Keratinocyte (primary cell): ENCODE data around the gene FBXO41. TPM values are rescaled to one million over a fixed set of nuclear protein-coding genes. Genes with fewer than 3 reads are reported as not detected.

Source experiments
- DNase-seq: peaks from one replicate; pipeline ENCODE4 v3.0.0-alpha.2; 2011; ENCODE audit warnings: low read depth, missing footprints, low spot score
- FAIRE-seq: peaks from 2 replicates; lab custom pipeline; 2011; peaks lifted over from hg19 to GRCh38; lab: Jason Lieb, UNC
- H2AFZ ChIP-seq: 2 replicates; pipeline ENCODE4 v1.6.0; 2012; ENCODE audit warnings: low read length, control low read depth, inconsistent platforms; ENCODE audit not compliant: control insufficient read depth
- H3K27ac ChIP-seq: 2 replicates; pipeline ENCODE4 v1.5.1; 2011; ENCODE audit warnings: low read length; ENCODE audit not compliant: control insufficient read depth, insufficient read depth
- H3K27me3 ChIP-seq: 3 replicates; pipeline ENCODE4 v1.6.0; 2011; ENCODE audit warnings: low read length; ENCODE audit not compliant: control insufficient read depth, insufficient read depth; ENCODE audit errors: extremely low read depth
- H3K36me3 ChIP-seq, 2 experiments: 2 replicates in 1 of 2; 3 replicates in 1 of 2; pipeline ENCODE4 v1.5.1; 2011; ENCODE audit warnings: low read length in 2 of 2, mild to moderate bottlenecking in 1 of 2; ENCODE audit not compliant: control insufficient read depth in 2 of 2, insufficient read depth in 2 of 2; ENCODE audit errors: extremely low read depth in 1 of 2
- H3K4me1 ChIP-seq: 3 replicates; pipeline ENCODE4 v1.5.1; 2011; ENCODE audit warnings: low read length; ENCODE audit not compliant: control insufficient read depth, insufficient read depth; ENCODE audit errors: extremely low read depth
- H3K4me2 ChIP-seq: 3 replicates; pipeline ENCODE4 v1.6.0; 2011; ENCODE audit warnings: low read depth, low read length; ENCODE audit not compliant: control insufficient read depth, insufficient read depth; ENCODE audit errors: extremely low read depth
- H3K4me3 ChIP-seq, 3 experiments: fragments of 200-600 bp in 1 of 3; sonication (generic) in 1 of 3; 2 replicates in 2 of 3; 3 replicates in 1 of 3; pipeline ENCODE4 v1.5.1; 2011 to 2016; ENCODE audit warnings: low read length in 3 of 3, mild to moderate bottlenecking in 3 of 3, control low read depth in 2 of 3, inconsistent platforms in 1 of 3, low read depth in 1 of 3, mixed read lengths in 1 of 3, mixed run types in 1 of 3, moderate library complexity in 1 of 3; ENCODE audit not compliant: control insufficient read depth in 2 of 3, insufficient read depth in 2 of 3; ENCODE audit errors: extremely low read depth in 1 of 3
- H3K79me2 ChIP-seq: 2 replicates; pipeline ENCODE4 v1.6.0; 2012; ENCODE audit warnings: low read length; ENCODE audit not compliant: control insufficient read depth, insufficient read depth
- H3K9ac ChIP-seq: 3 replicates; pipeline ENCODE4 v1.6.0; 2011; ENCODE audit warnings: low read length; ENCODE audit not compliant: control insufficient read depth, insufficient read depth; ENCODE audit errors: extremely low read depth
- H3K9me1 ChIP-seq: 3 replicates; pipeline ENCODE4 v1.6.0; 2011; ENCODE audit warnings: low read length; ENCODE audit not compliant: control insufficient read depth, insufficient read depth; ENCODE audit errors: extremely low read depth
- H3K9me3 ChIP-seq: 2 replicates; pipeline ENCODE4 v1.5.1; 2012; ENCODE audit warnings: low read depth, low read length; ENCODE audit not compliant: control insufficient read depth
- H4K20me1 ChIP-seq: 3 replicates; pipeline ENCODE4 v1.6.0; 2011; ENCODE audit warnings: low read length; ENCODE audit not compliant: control insufficient read depth, insufficient read depth; ENCODE audit errors: extremely low read depth
- EZH2 ChIP-seq: IDR thresholded peaks from one replicate; pipeline ENCODE4 v1.6.1; 2012; ENCODE audit warnings: inconsistent platforms, mild to moderate bottlenecking, low read length, moderate library complexity
- dilution Hi-C: fragments of 300-500 bp; cut with MboI; formaldehyde crosslinking; loops from one replicate; pipeline ENCODE4 v1.7.0; 2020; ENCODE audit warnings: low sequenced_read_pairs; ENCODE audit not compliant: extremely low pct_ligation_motif_present
- polyA plus RNA-seq, 5 experiments: library from polyadenylated mRNA; depleted of rRNA in 3 of 5; stranded (reverse) in 3 of 5; stranded (forward) in 1 of 5; unstranded in 1 of 5; fragments of >200 nt; gene quantifications; 1 replicate in 1 of 5; 2 replicates in 3 of 5; 3 replicates in 1 of 5; pipeline versions ENCODE4 v1.2.1 to v1.2.3, GENCODE V29; 2011 to 2012; ENCODE audit warnings: missing spikeins in 2 of 5, low read depth in 1 of 5, low replicate concordance in 1 of 5
- TF ChIP-seq, protein P1 (sequence below), 3 experiments: IDR thresholded peaks in 1 of 3; conservative IDR thresholded peaks in 1 of 3; optimal IDR thresholded peaks in 1 of 3; 2 replicates in 2 of 3; 3 replicates in 1 of 3; pipeline versions ENCODE3 to v1.5.1; 2011; ENCODE audit warnings: low read length in 3 of 3, mild to moderate bottlenecking in 3 of 3, moderate library complexity in 2 of 3, control low read depth in 1 of 3, inconsistent platforms in 1 of 3; ENCODE audit not compliant: insufficient read depth in 2 of 3; ENCODE audit errors: extremely low read depth in 1 of 3

The FBXO41 gene
- polyA plus RNA-seq, 1 donor (not counting 4 experiments of a cell fraction or from before 2014, with no cell fraction given) = 4.1 TPM

- Histone ChIP-seq H2AFZ (no peak overlapping the region), H3K27ac (no peak overlapping the region), H3K4me2 (no peak overlapping the region), H3K27me3 (no peaks in the 10 kb centered on the region), H3K9me1 (peaks cover 5% of the 10 kb centered on the region), H3K79me2 (no peaks in the 10 kb centered on the region), H3K9me3 (no peaks in the 10 kb centered on the region), H3K9ac (no peak overlapping the region), H3K4me3 (no peak overlapping the region), H4K20me1 (peaks cover 2% of the 10 kb centered on the region), H3K36me3 (peaks cover 26 to 47% of the 10 kb centered on the region in 2 experiments), H3K4me1 (peaks cover 26% of the 10 kb centered on the region)
- TF ChIP-seq, protein P1, sequence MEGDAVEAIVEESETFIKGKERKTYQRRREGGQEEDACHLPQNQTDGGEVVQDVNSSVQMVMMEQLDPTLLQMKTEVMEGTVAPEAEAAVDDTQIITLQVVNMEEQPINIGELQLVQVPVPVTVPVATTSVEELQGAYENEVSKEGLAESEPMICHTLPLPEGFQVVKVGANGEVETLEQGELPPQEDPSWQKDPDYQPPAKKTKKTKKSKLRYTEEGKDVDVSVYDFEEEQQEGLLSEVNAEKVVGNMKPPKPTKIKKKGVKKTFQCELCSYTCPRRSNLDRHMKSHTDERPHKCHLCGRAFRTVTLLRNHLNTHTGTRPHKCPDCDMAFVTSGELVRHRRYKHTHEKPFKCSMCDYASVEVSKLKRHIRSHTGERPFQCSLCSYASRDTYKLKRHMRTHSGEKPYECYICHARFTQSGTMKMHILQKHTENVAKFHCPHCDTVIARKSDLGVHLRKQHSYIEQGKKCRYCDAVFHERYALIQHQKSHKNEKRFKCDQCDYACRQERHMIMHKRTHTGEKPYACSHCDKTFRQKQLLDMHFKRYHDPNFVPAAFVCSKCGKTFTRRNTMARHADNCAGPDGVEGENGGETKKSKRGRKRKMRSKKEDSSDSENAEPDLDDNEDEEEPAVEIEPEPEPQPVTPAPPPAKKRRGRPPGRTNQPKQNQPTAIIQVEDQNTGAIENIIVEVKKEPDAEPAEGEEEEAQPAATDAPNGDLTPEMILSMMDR (optimal IDR thresholded peaks at IDR 0.05 in 1 of 3, IDR thresholded peaks at IDR 0.05 in 1 of 3, conservative IDR thresholded peaks at IDR 0.05 in 1 of 3; ENCODE audit: extremely low read depth in 1 of 3, insufficient read depth in 2 of 3, low read length in 3 of 3) = no peak
- no peak for TF ChIP-seq EZH2
- DNase-seq (no peak), FAIRE-seq (peak; percentile 64)
- dilution Hi-C loops = no loop called here
These were observed 30.4 kb downstream of the FBXO41 start for GRCh38 chr2:73253901-73254300.

DNA sequence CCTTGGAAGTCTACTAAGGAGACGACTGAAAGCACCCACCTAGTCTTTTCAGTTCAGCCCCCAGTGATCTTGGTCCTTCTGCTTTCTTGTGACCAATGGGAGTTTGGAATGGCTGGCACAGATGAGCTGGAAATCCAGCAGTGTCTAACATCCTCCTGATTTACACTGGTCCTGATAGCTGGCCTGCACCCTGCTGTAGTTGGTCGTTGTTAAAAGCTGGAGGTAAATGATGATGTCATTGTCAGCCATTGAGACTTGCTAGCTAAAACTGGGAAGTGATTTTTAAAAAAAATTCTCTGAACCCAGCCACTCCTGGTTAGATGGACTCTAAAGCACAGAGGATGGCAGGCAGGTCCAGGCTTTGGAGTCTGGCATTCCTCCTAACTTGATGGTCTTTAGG lies 30.9 kb downstream of the FBXO41 start:
- no peak for DNase-seq
- peaks cover 26% of the 10 kb centered on the region for H3K4me1 ChIP-seq
- peaks cover 5% of the 10 kb centered on the region for H3K9me1 ChIP-seq
- no peak for FAIRE-seq
- no peak overlapping the region for H3K9ac ChIP-seq
- TF ChIP-seq, protein P1 (optimal IDR thresholded peaks at IDR 0.05 in 1 of 3, IDR thresholded peaks at IDR 0.05 in 1 of 3, conservative IDR thresholded peaks at IDR 0.05 in 1 of 3; ENCODE audit: extremely low read depth in 1 of 3, insufficient read depth in 2 of 3, low read length in 3 of 3) = no peak
- TF ChIP-seq EZH2 = no peak
- H3K27me3 ChIP-seq = no peaks in the 10 kb centered on the region
- no peaks in the 10 kb centered on the region for H3K9me3 ChIP-seq
- no peak overlapping the region for H3K27ac ChIP-seq
- H3K79me2 ChIP-seq = no peaks in the 10 kb centered on the region
- dilution Hi-C loops = no loop called here
- H3K4me2 ChIP-seq = no peak overlapping the region
- H2AFZ ChIP-seq = no peak overlapping the region
- peaks cover 7% of the 10 kb centered on the region for H4K20me1 ChIP-seq
- peaks cover 28 to 51% of the 10 kb centered on the region in 2 experiments for H3K36me3 ChIP-seq
- no peak overlapping the region for H3K4me3 ChIP-seq
